ENCODE results near the gene NUDT3. TPM values are rescaled to one million over a fixed set of nuclear protein-coding genes. Genes with fewer than 3 reads are reported as not detected.

Gene NUDT3
- total RNA-seq, 1 donor = 24.4 TPM

- no peak overlapping the region for H3K4me3 ChIP-seq (ENCODE audit: low read depth, low read length)
- no peak for DNase-seq (ENCODE audit: low read depth)
- TF ChIP-seq, protein P1, sequence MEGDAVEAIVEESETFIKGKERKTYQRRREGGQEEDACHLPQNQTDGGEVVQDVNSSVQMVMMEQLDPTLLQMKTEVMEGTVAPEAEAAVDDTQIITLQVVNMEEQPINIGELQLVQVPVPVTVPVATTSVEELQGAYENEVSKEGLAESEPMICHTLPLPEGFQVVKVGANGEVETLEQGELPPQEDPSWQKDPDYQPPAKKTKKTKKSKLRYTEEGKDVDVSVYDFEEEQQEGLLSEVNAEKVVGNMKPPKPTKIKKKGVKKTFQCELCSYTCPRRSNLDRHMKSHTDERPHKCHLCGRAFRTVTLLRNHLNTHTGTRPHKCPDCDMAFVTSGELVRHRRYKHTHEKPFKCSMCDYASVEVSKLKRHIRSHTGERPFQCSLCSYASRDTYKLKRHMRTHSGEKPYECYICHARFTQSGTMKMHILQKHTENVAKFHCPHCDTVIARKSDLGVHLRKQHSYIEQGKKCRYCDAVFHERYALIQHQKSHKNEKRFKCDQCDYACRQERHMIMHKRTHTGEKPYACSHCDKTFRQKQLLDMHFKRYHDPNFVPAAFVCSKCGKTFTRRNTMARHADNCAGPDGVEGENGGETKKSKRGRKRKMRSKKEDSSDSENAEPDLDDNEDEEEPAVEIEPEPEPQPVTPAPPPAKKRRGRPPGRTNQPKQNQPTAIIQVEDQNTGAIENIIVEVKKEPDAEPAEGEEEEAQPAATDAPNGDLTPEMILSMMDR (IDR thresholded peaks at IDR 0.05; ENCODE audit: insufficient read depth, low read length) = no peak
Observed at GRCh38 chr6:34242252-34243130, 150.0 kb downstream of the NUDT3 start.

DNA sequence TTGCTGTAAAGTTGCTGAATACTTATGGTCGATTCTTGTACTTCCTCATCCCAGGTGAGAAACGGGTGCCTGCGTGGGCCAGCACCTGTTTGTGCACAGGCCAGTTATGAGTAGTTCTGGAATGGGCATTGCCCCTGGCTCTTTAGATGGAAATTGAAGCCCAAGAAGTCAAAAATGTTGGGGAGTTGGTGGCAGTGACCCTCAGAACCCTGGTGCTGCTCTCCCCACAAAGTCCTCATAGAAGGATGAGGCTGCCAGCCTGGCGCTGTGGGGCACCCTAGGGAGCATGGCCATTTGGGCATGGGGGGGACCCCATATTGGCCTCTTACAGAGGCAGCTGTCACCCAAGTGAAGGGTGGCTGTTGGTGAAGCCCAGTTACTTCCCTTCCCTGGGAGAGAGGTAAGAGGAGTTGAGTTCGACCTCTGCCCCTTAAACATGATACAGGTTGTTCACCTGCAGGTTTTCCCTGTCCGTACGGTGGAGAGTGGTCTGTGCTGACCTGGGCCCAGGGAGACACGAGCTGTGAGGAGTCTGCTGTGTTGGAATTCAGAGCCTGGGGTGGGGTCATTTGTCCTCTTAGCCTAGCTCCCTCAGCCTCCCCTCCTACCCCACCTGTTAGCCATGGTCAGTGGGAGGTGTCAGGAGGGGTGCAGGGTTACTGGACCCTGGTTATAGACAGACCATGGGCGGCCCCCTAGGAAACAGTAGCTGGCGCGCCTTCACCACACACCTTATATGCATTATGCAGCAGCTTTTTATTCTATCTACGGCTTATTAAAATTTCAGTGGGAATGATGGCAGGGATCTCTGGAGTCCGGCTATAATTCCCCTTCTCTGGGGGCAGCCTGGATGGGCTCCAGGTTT is 150.9 kb downstream of the NUDT3 start:
- TF ChIP-seq, protein P1 (IDR thresholded peaks at IDR 0.05; ENCODE audit: insufficient read depth, low read length) = no peak
- no peak for DNase-seq (ENCODE audit: low read depth)
- H3K4me3 ChIP-seq (ENCODE audit: low read depth, low read length) = no peak overlapping the region

DNA sequence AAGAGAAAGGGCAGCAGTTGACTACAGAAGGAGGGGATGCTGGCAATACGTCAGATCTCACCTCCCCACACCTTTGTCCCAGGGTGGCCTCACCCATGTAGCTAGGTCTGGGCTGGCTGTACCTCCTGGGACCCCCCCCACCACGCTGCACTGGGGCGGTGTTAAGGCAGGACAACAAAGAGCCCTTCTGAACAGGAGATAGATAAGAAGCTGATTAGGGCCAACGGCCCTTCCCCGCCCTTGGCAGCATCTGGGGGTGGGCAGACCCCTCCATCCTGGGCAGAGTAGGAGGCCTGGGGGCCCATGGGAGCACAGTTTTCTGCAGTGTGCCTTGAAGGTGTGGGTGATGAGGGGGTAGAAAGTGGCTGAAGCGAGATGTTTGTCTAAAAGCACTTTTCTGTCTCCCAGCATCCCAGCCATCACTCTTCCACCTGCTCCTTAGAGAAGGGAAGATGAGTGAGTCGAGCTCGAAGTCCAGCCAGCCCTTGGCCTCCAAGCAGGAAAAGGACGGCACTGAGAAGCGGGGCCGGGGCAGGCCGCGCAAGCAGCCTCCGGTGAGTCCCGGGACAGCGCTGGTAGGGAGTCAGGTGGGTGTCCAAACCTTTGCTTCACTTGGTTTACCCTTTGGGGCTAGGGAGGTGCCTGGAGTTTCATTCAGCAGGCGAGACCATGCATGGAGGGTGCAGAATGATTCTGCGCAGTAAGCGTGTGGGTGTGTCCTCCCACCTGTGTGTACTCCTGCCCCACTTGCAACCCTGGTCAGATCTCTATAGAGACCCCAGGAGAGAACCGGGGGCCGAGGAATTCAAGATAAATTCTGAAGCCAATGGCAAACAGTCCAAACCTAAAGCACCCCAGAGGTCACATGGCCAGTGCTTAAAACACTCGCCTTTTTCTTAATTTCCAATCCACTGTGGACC is 151.9 kb downstream of the NUDT3 start:
- no peak for DNase-seq (ENCODE audit: low read depth)
- no peak overlapping the region for H3K4me3 ChIP-seq (ENCODE audit: low read depth, low read length)
- TF ChIP-seq, protein P1 (IDR thresholded peaks at IDR 0.05; ENCODE audit: insufficient read depth, low read length) = no peak

- TF ChIP-seq, protein P1 (IDR thresholded peaks at IDR 0.05; ENCODE audit: insufficient read depth, low read length) = no peak
- DNase-seq (ENCODE audit: low read depth) = no peak
- no peak overlapping the region for H3K4me3 ChIP-seq (ENCODE audit: low read depth, low read length)
Observed at GRCh38 chr6:34239893-34240292, 152.6 kb downstream of the NUDT3 start.

GRCh38 chr6:34239500-34239825 is 153.0 kb downstream of the NUDT3 start:
- H3K4me3 ChIP-seq (ENCODE audit: low read depth, low read length) = peak overlapping the region; percentile 13
- TF ChIP-seq, protein P1 (IDR thresholded peaks at IDR 0.05; ENCODE audit: insufficient read depth, low read length) = no peak
- no peak for DNase-seq (ENCODE audit: low read depth)
